IPS-11a (cell line): ENCODE measurements around the gene BDH1.
"Not testable (repeated sequence)": the region's sequence is repeated elsewhere in the genome, so short reads cannot be mapped to it uniquely, and the experiment has no call there.

ENCODE experiments used
- H3K4me3 ChIP-seq: one replicate; pipeline ENCODE4 v1.5.1; 2013; ENCODE audit warnings: low read depth, low read length, control low read depth

BDH1 gene

GRCh38 chr3:197521277-197522182, 34.2 kb downstream of the BDH1 start:
- no peak overlapping the region for H3K4me3 ChIP-seq

GRCh38 chr3:197520311-197521276, 35.2 kb downstream of the BDH1 start:
- H3K4me3 ChIP-seq = no peak overlapping the region

DNA sequence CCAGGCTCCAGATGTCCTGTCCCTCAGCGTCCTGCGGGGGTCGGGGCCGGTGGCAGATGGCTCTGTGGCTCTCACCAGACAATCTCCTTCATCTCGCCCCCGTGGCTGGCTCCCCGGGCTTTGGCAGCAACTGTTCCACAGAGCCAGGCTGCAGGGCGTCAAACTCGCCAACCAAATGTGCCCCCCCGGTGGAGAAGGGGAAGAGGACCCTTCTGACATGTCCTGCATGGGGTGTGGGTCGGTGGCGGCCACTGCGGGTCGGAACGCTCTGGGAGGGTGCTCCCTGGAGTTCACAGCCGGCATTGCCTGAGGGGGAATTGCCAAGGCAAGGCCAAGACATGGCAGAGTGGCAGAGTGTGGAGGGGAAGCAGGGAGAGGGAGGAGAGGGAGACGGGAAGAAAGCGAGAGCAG, 36.0 kb downstream of the BDH1 start:
- no peak overlapping the region for H3K4me3 ChIP-seq

DNA sequence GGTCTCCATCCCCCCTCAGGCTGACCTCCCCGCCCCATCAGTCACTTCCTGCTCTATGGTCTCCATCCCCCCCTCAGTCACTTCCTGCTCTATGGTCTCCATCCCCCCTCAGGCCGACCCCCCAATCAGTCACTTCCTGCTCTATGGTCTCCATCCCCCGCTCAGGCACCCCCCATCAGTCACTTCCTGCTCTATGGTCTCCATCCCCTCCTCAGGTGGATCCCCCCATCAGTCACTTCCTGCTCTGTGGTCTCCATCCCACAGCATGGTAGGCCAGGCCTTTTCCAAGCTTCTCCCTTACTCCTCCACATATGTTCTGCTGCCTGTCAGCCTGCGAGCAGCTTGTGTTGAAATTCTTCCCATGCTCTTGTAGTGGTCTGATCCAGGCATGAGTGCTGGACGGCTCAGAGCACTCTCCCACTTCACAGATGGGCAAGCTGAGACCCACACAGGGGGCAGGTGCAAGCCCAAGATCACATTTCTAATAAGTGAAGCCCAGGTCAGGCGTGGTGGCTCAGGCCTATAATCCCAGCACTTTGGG, 36.8 kb downstream of the BDH1 start:
- no peak overlapping the region for H3K4me3 ChIP-seq

DNA sequence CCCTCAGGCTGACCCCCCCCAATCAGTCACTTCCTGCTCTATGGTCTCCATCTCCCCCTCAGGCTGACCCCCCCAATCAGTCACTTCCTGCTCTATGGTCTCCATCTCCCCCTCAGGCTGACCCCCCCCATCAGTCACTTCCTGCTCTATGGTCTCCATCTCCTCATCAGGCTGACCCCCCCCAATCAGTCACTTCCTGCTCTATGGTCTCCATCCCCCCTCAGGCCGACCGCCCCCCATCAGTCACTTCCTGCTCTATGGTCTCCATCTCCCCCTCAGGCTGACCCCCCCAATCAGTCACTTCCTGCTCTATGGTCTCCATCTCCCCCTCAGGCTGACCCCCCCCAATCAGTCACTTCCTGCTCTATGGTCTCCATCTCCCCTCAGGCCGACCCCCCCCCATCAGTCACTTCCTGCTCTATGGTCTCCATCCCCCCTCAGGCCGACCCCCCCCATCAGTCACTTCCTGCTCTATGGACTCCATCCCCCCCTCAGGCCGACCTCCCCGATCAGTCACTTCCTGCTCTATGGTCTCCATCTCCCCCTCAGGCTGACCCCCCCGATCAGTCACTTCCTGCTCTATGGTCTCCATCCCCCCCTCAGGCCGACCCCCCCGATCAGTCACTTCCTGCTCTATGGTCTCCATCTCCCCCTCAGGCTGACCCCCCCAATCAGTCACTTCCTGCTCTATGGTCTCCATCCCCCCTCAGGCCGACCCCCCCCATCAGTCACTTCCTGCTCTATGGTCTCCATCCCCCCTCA, 37.7 kb downstream of the BDH1 start:
- H3K4me3 ChIP-seq = not testable (repeated sequence)

- not testable (repeated sequence) for H3K4me3 ChIP-seq
Observed at GRCh38 chr3:197516890-197517606, 38.7 kb downstream of the BDH1 start.

GRCh38 chr3:197516517-197516889, 39.3 kb downstream of the BDH1 start:
- no peak overlapping the region for H3K4me3 ChIP-seq

DNA sequence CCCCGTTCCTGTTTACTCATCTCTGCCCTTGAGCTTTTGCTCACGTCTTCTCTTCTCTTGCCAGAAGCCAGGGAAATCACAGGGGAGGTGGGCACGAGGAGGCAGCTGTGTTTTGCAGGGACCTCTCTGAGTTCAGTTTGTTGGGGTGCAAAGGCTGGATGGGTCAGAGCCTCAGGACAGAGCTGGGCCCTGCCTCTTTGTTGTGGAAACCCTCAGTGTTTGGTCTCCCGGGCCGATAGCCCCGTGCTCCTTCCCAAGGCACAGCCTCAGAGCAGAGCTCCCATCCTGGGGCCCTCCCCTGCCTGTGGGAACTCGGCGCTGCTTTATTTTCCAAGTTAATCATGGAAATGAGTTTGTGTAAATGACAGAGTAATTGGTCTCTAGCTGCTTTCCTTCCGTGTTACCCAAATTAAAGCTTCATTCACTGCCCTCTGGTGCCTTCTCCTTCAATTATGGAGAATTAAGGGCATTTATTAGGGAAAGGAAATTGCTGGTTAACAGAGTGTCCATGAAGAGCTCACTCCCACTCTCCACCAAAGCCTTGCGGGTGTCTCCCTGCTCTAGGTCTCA, 40.9 kb downstream of the BDH1 start:
- H3K4me3 ChIP-seq = no peak overlapping the region

DNA sequence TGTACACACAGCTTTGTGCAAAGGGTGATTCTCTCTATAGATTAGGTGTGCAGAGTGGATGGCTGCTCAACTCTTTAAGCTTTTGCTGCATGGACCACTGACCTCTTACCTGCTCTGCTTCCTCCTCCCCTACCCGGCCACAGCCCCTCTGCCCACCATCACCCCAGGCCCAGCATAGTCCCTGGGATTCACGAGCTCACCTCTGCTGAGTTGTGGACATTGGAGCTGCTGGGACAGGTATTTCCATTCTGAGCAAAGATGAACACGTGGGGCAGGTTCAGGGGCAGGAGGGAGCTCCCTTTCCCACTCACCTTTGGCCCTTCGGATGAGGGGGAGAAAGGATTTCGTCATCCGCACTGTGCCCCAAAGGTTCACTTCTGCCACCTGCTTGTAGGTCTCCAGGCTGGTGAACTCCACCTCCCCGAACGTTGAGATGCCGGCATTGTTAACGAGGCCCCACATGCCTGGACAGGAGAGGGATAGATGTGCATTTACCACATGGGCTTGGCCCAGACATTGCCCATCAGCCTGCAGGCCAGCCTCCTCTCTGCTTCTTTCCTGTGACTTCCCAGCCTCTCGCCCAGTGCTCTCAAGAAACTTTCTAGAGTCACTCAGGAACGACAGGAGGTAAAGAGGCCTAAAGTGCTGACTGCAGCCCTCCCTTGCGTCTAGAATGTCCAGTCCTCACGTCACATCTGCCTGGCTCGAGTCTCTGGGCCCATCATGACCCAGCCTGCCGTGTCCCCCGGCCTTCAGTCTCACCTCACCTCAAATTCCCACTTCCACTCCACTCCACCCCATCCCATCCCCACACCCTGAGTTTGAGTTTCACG, 41.6 kb downstream of the BDH1 start:
- no peak overlapping the region for H3K4me3 ChIP-seq

DNA sequence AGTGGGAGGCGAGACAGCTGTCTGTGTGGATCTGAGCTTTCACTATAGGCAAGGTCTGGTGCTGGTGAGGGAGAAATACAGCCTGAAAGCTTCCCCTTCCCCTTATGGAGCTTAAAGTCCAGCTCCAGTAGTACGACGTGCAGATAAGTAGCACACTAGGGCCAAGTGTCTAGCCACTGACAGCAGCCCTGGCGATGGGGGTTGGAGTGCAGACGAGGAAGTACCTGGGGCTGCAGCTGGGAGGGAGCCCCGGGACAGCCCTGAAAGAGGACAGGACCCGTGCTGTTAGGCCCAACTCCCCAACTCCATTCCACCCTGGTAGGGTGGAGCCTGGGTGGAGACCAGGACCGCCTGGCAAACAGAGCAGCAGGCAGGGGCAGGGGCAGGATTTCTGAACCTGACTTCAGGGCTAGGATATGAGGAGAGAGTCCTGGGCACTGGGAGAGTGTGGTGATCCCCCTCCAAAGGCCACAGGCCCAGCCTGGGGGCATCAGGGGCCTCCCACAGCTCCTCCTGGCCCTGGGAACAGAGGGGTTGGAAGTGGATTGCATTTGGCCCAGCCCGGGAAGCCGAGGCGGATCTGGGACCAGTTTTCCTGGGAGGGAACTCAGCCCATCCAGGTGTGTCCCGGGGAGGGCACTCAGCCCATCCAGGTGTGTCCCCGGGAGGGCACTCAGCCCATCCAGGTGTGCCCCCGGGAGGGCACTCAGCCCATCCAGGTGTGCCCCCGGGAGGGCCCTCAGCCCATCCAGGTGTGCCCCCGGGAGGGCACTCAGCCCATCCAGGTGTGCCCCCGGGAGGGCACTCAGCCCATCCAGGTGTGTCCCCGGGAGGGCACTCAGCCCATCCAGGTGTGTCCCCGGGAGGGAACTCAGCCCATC, 42.8 kb downstream of the BDH1 start:
- no peak overlapping the region for H3K4me3 ChIP-seq

DNA sequence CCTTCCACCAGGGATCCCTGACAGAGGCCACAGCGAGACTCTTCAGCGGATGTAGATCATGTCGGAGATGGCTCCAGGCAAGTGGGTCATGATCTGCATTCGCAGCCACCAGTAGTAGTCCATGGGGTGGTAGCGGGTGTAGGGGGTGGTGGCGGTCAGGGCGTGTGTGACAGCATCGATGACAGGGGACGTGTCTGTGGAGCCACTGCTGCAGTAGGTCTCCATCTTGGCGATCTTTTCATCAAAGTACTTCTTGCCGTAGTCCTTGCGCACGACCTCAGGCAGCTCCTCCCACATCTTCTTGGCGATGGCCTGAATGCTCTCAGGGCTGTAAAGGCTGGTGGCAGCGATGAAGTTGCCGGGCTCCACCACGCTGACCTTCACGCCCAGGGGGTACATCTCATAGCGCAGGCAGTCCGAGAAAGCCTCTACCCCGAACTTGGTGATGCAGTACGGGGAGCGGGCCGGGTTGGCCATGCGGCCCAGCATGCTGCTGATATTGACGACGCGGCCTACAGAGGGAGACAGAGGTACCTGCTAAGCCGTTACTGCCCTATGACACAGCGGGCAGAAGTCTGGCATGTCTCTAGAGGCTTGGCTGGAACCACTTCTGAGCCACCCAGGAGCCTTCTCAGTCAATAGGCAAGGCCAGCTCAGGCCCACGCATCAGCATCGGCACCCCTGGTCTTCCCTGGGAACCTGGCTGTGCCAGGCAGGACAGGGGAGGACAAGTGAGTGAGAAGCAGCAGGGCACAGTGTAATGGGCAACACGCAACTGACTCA, 43.7 kb downstream of the BDH1 start:
- H3K4me3 ChIP-seq = no peak overlapping the region

GRCh38 chr3:197511130-197511529, 44.6 kb downstream of the BDH1 start:
- no peak overlapping the region for H3K4me3 ChIP-seq

GRCh38 chr3:197510642-197511018, 45.1 kb downstream of the BDH1 start:
- no peak overlapping the region for H3K4me3 ChIP-seq

GRCh38 chr3:197508924-197509775, 46.6 kb downstream of the BDH1 start:
- no peak overlapping the region for H3K4me3 ChIP-seq

GRCh38 chr3:197508461-197508860, 47.3 kb downstream of the BDH1 start:
- no peak overlapping the region for H3K4me3 ChIP-seq

DNA sequence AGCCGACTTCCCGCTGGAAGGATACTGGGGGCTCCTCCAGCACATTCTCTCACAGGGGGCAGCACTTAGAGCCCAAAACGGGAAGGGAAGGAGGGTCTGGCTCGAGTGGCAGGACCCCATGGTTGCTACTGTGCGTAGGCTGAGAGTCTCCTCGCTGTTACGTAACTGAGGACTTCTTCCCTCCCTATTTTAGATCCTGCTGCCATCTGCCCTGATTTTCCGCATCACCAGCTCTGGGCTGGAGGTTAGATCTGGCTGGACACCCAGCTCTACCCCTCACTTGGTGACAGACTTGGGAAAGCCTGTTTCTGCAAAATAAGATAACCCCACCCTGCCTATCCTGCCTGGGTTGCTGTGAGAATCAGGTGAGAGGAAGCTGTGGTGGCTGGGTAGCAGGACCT, 47.7 kb downstream of the BDH1 start:
- no peak overlapping the region for H3K4me3 ChIP-seq
